HepG2 (cell line): ENCODE data around the gene CA10. TPM values are rescaled to one million over a fixed set of nuclear protein-coding genes. Genes with fewer than 3 reads are reported as not detected.
A peak's percentile ranks its signal among the peaks of the same experiment; 100 is the strongest.

Experiments used
- ATAC-seq: fragments of 200-7000 bp; cut with Tn5 transposase; 3 replicates; pipeline ENCODE4 v1.9.1; 2020; ENCODE audit warnings: mild to moderate bottlenecking, moderate library complexity
- BruUV-seq: library from RNA; stranded (reverse); fragments of 400-500 nt; replicated peaks from 2 replicates; lab custom pipeline; 2021; lab: Mats Ljungman, UMichigan
- CTCF ChIA-PET: fragments of 300-600 bp; formaldehyde crosslinking; extraction: SDS; loops from one replicate; lab custom pipeline; 2021; ENCODE audit warnings: low total read pairs, inconsistent platforms, low intra/inter-chr PET ratio; lab: Yijun Ruan, JAX
- POLR2A ChIA-PET: fragments of 350-600 bp; sonication (Branson Sonifier 250); formaldehyde crosslinking; loops from one replicate; lab custom pipeline; 2020; ENCODE audit warnings: antibody characterized with exemption, inconsistent platforms; lab: Yijun Ruan, JAX
- DNase-seq: peaks from one replicate; pipeline ENCODE4 v3.0.0-alpha.2; 2015; ENCODE audit warnings: low spot score
- FAIRE-seq: peaks from 3 replicates; lab custom pipeline; 2011; peaks lifted over from hg19 to GRCh38; lab: Jason Lieb, UNC
- H2AFZ ChIP-seq: one replicate; pipeline ENCODE4 v1.6.1; 2011; ENCODE audit warnings: low read length, inconsistent platforms
- H3K27ac ChIP-seq: fragments of 300-600 bp; 3 replicates; pipeline ENCODE4 v1.8.0; 2011; ENCODE audit warnings: mixed run types, mild to moderate bottlenecking, mixed read lengths, low read length, inconsistent platforms; ENCODE audit not compliant: insufficient read depth; ENCODE audit errors: extremely low read length
- H3K27me3 ChIP-seq, 2 experiments: fragments of 200-600 bp in 1 of 2; 2 replicates in 1 of 2; 3 replicates in 1 of 2; pipeline versions ENCODE4 v1.6.0 to v1.8.0; 2011; ENCODE audit warnings: low read length in 2 of 2, mild to moderate bottlenecking in 2 of 2, moderate library complexity in 2 of 2, inconsistent platforms in 1 of 2; ENCODE audit not compliant: insufficient read depth in 2 of 2, control insufficient read depth in 1 of 2
- H3K36me3 ChIP-seq, 2 experiments: fragments of 200-600 bp in 1 of 2; replicated peaks in 1 of 2; 2 replicates in 1 of 2; 3 replicates in 1 of 2; pipeline versions ENCODE4 v1.5.1 to v1.8.0; 2011; ENCODE audit warnings: low read length in 2 of 2, inconsistent platforms in 1 of 2; ENCODE audit not compliant: insufficient read depth in 2 of 2, control insufficient read depth in 1 of 2
- H3K4me1 ChIP-seq: 2 replicates; pipeline ENCODE4 v1.5.1; 2012; ENCODE audit warnings: low read length, inconsistent platforms; ENCODE audit not compliant: insufficient read depth
- H3K4me2 ChIP-seq: 2 replicates; pipeline ENCODE4 v1.6.0; 2011; ENCODE audit warnings: low read depth, low read length, inconsistent platforms
- H3K4me3 ChIP-seq, 3 experiments: fragments of 200-600 bp in 1 of 3; sonication (generic), shearing (Covaris generic) in 1 of 3; replicated peaks in 1 of 3; 2 replicates each; pipeline ENCODE4 v1.5.1; 2011 to 2016; ENCODE audit warnings: low read length in 3 of 3, inconsistent platforms in 2 of 3, low read depth in 2 of 3, mild to moderate bottlenecking in 2 of 3, control low read depth in 1 of 3, mixed read lengths in 1 of 3; ENCODE audit not compliant: insufficient read depth in 1 of 3
- H3K79me2 ChIP-seq: one replicate; pipeline ENCODE4 v1.6.1; 2011; ENCODE audit warnings: low read length, inconsistent platforms; ENCODE audit not compliant: insufficient read depth
- H3K9ac ChIP-seq: 2 replicates; pipeline ENCODE4 v1.6.0; 2011; ENCODE audit warnings: mild to moderate bottlenecking, low read depth, low read length, inconsistent platforms; ENCODE audit not compliant: insufficient read depth
- H3K9me3 ChIP-seq: 2 replicates; pipeline ENCODE4 v1.5.1; 2012; ENCODE audit warnings: mild to moderate bottlenecking, low read length
- H4K20me1 ChIP-seq: 2 replicates; pipeline ENCODE4 v1.6.0; 2011; ENCODE audit warnings: inconsistent platforms, mild to moderate bottlenecking, low read length, moderate library complexity; ENCODE audit not compliant: insufficient read depth
- AGO1 ChIP-seq: fragments of 200-400 bp; formaldehyde crosslinking; IDR thresholded peaks from 2 replicates; pipeline ENCODE4 v1.6.1; 2017; ENCODE audit warnings: mild to moderate bottlenecking, low read depth, low read length, moderate library complexity; ENCODE audit not compliant: poor library complexity, severe bottlenecking
- BRF2 ChIP-seq: sonication (generic); formaldehyde crosslinking; IDR thresholded peaks from 2 replicates; pipeline ENCODE4 v1.8.1; 2022; ENCODE audit warnings: mild to moderate bottlenecking, missing genetic modification reagents
- ELF1 ChIP-seq: sonication (generic); formaldehyde crosslinking; IDR thresholded peaks from 2 replicates; pipeline ENCODE4 v1.4.0; 2020; ENCODE audit warnings: missing genetic modification reagents
- HMG20B ChIP-seq: conservative IDR thresholded peaks from 2 replicates; pipeline ENCODE4 v1.6.1; 2016; ENCODE audit warnings: missing genetic modification reagents, missing compliant biosample characterization
- MAFF ChIP-seq: IDR thresholded peaks from 2 replicates; pipeline ENCODE4 v1.6.1; 2011; ENCODE audit warnings: low read depth, low read length, improper control_type of control experiment
- MAFK ChIP-seq, 2 experiments: IDR thresholded peaks in 1 of 2; conservative IDR thresholded peaks in 1 of 2; 2 replicates each; pipeline ENCODE4 v1.6.1; 2011; ENCODE audit warnings: improper control_type of control experiment in 2 of 2, low read length in 2 of 2
- SMARCE1 ChIP-seq: fragments of 450-650 bp; IDR thresholded peaks from 2 replicates; pipeline ENCODE4 v1.6.1; 2017; ENCODE audit warnings: borderline replicate concordance
- ZNF414 ChIP-seq: sonication (generic); formaldehyde crosslinking; IDR thresholded peaks from 2 replicates; pipeline ENCODE4 v1.5.0; 2020; ENCODE audit warnings: missing genetic modification reagents
- ZNF83 ChIP-seq: sonication (generic); formaldehyde crosslinking; IDR thresholded peaks from 2 replicates; pipeline ENCODE4 v1.4.0; 2020; ENCODE audit warnings: missing genetic modification reagents, mild to moderate bottlenecking, borderline replicate concordance
- WGBS: methylation state at CpG from one replicate; pipeline ENCODE4 v1.1.6; 2017; ENCODE audit warnings: low lambda C conversion rate; 5-methylcytosine and 5-hydroxymethylcytosine counted together
- in situ Hi-C: cut with HindIII; loops from 2 replicates; pipeline ENCODE4 v1.10.0; 2017; ENCODE audit warnings: low pct_unique_long_range_greater_than_20kb; ENCODE audit not compliant: extremely low pct_ligation_motif_present
- intact Hi-C: fragments of 100-400 bp; cut with micrococcal nuclease; formaldehyde crosslinking; loops from one replicate; pipeline ENCODE4 v1.10.0; 2022; ENCODE audit not compliant: unreplicated experiment
- polyA plus RNA-seq, 8 experiments: library from polyadenylated mRNA; depleted of rRNA in 3 of 8; stranded (reverse) in 7 of 8; unstranded in 1 of 8; fragments of >200 nt; fragmentation: Illumina TruSeq in 4 of 8; extraction: Trizol in 4 of 8; gene quantifications; 2 replicates each; pipeline versions ENCODE4 v1.2.1 to v1.2.3, GENCODE V29; 2011 to 2016; ENCODE audit warnings: low read depth in 4 of 8, missing spikeins in 1 of 8, mixed read lengths in 1 of 8; ENCODE audit not compliant: insufficient read depth in 1 of 8
- total RNA-seq, 5 experiments: library from RNA; depleted of rRNA; stranded (reverse); fragments of >200 nt; fragmentation: Illumina TruSeq; extraction: Trizol; gene quantifications; 2 replicates each; pipeline ENCODE4 v1.2.3, GENCODE V29; 2016; ENCODE audit warnings: low read depth in 1 of 5

CA10 gene
- total and polyA plus RNA-seq, 2 of the 13 experiments (the other 11 are each of a cell fraction or from before 2014, with no cell fraction given): not detected

GRCh38 chr17:51840688-51841087, 317.8 kb downstream of the CA10 start (continued):
- TF ChIP-seq ZNF414 (CRISPR knock-in tag): no peak

- in situ Hi-C loops: no loop called here
- Histone ChIP-seq H4K20me1 (no peaks in the 10 kb centered on the region), H3K27ac (no peak overlapping the region), H3K4me3 (no peak overlapping the region), H3K9ac (no peak overlapping the region), H3K36me3 (no peaks in the 10 kb centered on the region), H3K9me3 (no peaks in the 10 kb centered on the region), H3K79me2 (no peaks in the 10 kb centered on the region), H3K27me3 (no peaks in the 10 kb centered on the region), H3K4me2 (no peak overlapping the region), H3K4me1 (no peaks in the 10 kb centered on the region), H2AFZ (no peak overlapping the region)
- DNase-seq (no peak), ATAC-seq (no peak), FAIRE-seq (no peak)
- ChIA-PET POLR2A (no interaction called here), CTCF (no interaction called here)
- no TSS peak for BruUV-seq
- intact Hi-C loops: no loop called here
- TF ChIP-seq ELF1 (CRISPR knock-in tag) (no peak), BRF2 (CRISPR knock-in tag) (no peak), MAFF (peak; percentile 65), HMG20B (CRISPR knock-in tag) (no peak), SMARCE1 (no peak), AGO1 (no peak), ZNF83 (CRISPR knock-in tag) (no peak), MAFK (conservative IDR thresholded peaks at IDR 0.05 in 1 of 2, IDR thresholded peaks at IDR 0.05 in 1 of 2; ENCODE audit: low read length in 2 of 2) (peak; percentile 68 to 76)
- 5% methylated on average over 3 of the region's 3 CpGs for WGBS
Observed at GRCh38 chr17:51833620-51834019, 324.9 kb downstream of the CA10 start.
